GM10248 (cell line): Measurements from ENCODE around the gene C14orf180.

ENCODE experiments used
- CTCF ChIA-PET: fragments of 300-600 bp; sonication (Branson Sonifier 250); formaldehyde crosslinking; extraction: SDS; loops from one replicate; lab custom pipeline; 2021; ENCODE audit warnings: antibody characterized with exemption; lab: Yijun Ruan, JAX
- POLR2A ChIA-PET: fragments of 350-650 bp; sonication (Branson Sonifier 250); formaldehyde crosslinking; extraction: SDS; loops from one replicate; lab custom pipeline; 2020; ENCODE audit warnings: antibody characterized with exemption; lab: Yijun Ruan, JAX
- DNase-seq: peaks from one replicate; pipeline ENCODE4 v3.0.0; 2012; ENCODE audit errors: extremely low spot score
- TF ChIP-seq, protein P1 (sequence below): IDR thresholded peaks from 2 replicates; pipeline ENCODE4 v1.5.1; 2012; ENCODE audit warnings: mild to moderate bottlenecking, low read depth; ENCODE audit errors: extremely low read depth, missing control alignments, control extremely low read depth

Gene C14orf180

DNA sequence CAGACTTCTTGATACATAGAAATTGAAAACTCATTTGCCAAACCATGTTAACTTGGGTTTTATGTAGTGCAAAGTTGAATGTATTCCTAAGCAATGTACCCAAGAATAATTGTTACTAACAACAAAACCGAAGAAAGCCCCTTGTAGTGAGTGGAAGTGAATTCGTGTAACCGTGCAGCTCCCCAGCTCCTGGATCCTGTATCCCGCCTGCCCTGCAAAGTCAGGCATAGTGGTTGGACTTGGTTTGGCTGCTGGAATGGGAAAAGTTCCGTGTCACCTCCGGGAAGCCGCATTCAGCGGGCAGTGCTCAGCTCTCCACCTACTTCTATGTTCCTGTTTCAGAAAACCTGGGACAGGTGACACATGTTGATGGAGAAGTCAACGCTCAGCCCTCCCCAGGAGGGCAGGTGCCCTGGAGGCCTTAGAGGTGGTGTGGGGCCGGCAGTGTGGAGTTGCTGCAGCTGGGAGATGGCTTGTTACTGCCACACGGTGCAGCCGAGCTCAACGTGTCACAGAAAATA lies 29.2 kb upstream of the C14orf180 start:
- no peak for DNase-seq
- TF ChIP-seq, protein P1, sequence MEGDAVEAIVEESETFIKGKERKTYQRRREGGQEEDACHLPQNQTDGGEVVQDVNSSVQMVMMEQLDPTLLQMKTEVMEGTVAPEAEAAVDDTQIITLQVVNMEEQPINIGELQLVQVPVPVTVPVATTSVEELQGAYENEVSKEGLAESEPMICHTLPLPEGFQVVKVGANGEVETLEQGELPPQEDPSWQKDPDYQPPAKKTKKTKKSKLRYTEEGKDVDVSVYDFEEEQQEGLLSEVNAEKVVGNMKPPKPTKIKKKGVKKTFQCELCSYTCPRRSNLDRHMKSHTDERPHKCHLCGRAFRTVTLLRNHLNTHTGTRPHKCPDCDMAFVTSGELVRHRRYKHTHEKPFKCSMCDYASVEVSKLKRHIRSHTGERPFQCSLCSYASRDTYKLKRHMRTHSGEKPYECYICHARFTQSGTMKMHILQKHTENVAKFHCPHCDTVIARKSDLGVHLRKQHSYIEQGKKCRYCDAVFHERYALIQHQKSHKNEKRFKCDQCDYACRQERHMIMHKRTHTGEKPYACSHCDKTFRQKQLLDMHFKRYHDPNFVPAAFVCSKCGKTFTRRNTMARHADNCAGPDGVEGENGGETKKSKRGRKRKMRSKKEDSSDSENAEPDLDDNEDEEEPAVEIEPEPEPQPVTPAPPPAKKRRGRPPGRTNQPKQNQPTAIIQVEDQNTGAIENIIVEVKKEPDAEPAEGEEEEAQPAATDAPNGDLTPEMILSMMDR, result no peak
- CTCF ChIA-PET, result no interaction called here
- POLR2A ChIA-PET, result no interaction called here

DNA sequence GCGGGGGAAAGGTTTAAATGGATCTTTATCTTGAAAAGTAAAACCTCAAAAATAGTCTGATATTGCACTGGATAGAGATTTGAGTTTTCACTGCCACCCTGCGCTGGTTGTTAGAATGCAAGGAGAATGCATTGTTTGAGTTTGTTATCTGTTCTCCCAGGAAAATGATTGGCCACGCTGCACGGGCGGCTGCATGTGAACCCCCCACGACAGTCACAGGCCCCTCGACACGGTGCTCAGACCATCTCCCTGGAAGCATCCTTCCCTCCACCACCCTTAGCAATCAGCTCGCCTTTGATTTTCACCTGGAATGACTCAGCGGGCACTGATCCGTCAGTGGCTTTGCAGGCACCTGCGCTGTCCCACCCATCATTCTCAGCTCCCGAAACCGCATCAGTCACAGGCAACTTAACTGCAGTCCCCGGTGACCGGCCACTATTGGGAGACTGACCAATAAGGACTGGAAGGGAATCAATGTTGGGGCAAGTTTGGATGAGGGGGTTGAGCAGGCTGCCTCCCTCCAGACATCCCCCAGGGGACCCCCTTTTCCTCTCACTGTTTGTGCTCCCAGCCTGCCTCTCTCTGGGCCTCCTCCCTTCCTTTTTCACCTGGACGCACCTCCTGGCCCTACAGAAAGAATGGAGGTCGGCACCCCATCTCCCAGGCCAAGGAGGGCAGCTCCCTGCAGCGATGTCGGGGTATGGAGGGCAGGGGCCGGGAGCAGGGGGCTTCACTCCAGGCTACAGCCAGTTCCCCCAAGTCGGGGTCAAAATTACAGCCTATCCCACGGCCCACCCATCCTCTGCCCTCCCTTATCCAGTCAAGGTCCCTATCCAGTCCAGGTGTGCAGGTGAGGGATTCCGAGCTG lies 28.5 kb upstream of the C14orf180 start:
- TF ChIP-seq, protein P1, result no peak

DNA sequence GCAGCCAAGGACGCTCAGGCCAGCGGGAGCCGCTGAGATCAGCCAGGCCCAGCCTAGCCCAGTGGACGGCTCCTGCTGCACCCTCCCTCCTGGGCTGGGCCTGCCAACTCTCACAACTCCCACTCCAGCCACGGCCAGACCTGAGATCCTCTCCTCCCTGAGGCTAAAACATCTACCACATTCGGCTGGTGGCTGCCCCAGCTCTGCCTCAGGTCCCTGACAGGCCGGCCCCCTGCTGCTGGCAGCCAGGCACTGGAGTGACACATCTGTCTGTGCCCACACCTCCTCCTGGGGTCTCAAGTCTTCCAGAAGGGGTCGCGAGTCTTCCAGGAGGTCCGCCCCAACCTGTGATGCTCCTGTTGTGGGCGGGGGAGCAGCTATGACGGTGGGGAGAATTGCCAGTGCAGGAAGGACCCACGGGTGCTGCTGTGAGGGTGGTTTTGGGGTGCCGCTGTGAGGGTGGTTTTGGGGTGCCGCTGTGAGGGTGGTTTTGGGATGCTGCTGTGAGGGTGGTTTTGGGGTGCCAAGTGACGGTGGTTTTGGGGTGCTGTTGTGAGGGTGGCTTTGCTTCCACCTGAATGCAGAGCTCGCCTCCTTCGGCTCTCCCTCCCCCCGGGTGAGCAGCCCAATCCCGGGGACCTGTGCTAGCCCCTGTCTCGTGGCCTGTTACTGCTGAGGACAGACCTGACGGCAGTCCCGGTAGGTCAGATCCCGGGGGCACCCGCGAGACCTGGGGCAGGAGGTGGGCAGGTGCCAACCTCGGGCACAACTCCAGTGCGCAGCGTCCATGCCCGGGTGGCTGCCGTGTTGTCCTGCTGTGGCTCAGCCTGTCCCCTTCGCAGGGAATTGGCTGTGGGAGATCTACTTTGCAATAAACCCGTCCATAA lies 27.5 kb upstream of the C14orf180 start:
- TF ChIP-seq, protein P1, result no peak
- ChIA-PET POLR2A (no interaction called here), CTCF (no interaction called here)
- DNase-seq, result no peak

More for the DNA sequence above, 28.5 kb upstream of the C14orf180 start:
- POLR2A ChIA-PET, result no interaction called here
- no peak for DNase-seq
- CTCF ChIA-PET, result no interaction called here

DNA sequence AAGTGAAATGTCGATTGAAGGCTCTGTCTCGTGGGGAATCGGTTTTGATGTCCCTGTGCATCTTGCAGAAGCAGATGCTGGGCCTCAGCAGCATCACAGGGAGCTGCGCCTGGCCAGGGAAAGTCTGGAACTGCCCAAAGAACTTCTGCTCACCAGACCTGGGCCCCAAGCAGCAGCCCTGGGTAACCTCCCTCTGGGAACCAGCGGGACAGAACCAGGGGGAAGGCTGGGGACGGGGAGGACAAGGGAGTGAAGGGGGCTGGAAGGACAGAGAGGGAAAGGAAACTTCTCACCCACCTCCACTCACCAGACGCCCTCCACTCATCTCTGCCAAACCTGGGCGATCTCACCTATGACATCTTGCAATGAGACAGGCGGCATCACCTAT lies 26.8 kb upstream of the C14orf180 start:
- no peak for DNase-seq
- CTCF ChIA-PET, result no interaction called here
- POLR2A ChIA-PET, result no interaction called here
- TF ChIP-seq, protein P1, result no peak

DNA sequence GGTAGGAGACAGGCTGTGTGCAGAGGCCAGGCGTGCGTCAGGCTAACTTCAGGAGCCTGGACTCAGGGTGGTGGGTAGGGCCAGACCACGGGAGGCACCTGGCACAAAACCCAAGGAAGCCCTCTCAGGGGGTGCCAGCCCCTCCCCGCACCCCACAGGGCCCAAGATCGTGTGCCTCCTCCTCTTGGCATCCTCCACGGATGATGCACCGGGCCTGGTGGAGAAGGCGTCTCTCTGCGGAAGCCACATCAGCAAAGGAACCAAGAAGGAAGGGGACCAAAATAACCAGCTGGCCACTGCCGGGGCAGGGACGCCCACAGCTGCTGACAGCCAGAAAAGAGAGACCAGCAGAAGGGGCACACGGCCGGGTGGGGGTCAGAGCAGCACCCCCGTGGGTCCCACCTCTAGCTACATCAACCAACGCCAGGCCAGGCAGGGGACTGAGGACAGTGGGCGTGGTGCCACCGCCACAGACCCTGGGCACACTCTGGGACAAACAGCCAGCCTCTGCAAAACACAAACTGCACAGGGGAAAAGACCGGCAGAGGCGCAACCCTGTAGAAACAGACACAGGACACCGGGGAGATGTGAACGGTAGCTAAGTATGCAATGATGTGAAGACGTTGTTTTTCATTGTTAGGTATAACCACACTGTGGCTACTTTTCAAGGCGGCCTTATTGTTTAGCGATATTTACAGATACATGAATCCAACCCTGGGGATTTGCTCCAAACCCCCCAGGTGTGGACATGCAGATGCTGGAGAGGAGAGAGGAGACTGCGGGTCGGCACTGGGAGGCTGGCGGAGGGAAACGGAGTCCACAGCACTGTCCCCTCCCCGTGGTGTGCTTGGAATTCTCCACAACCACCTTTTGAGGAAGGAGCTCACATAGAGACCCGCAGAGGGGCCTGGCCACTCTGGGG lies 26.1 kb upstream of the C14orf180 start:
- ChIA-PET CTCF (no interaction called here), POLR2A (no interaction called here)
- DNase-seq, result no peak
- TF ChIP-seq, protein P1, result no peak
